NT2/D1 (cell line): Measurements from ENCODE around the gene ATXN7.

Source experiments
- SUZ12 ChIP-seq: IDR thresholded peaks from 2 replicates; pipeline ENCODE4 v1.6.1; 2011; ENCODE audit not compliant: insufficient read length, insufficient read depth; ENCODE audit errors: extremely low read depth
- ZNF274 ChIP-seq: IDR thresholded peaks from 2 replicates; pipeline ENCODE4 v1.6.1; 2011; ENCODE audit warnings: mild to moderate bottlenecking, low read depth, low read length

- TF ChIP-seq ZNF274 = no peak
- no peak for TF ChIP-seq SUZ12
Measured at GRCh38 chr3:63841704-63842103, 22.0 kb upstream of the ATXN7 start.
